ENCODE data around the gene JSRP1.

JSRP1 gene

DNA sequence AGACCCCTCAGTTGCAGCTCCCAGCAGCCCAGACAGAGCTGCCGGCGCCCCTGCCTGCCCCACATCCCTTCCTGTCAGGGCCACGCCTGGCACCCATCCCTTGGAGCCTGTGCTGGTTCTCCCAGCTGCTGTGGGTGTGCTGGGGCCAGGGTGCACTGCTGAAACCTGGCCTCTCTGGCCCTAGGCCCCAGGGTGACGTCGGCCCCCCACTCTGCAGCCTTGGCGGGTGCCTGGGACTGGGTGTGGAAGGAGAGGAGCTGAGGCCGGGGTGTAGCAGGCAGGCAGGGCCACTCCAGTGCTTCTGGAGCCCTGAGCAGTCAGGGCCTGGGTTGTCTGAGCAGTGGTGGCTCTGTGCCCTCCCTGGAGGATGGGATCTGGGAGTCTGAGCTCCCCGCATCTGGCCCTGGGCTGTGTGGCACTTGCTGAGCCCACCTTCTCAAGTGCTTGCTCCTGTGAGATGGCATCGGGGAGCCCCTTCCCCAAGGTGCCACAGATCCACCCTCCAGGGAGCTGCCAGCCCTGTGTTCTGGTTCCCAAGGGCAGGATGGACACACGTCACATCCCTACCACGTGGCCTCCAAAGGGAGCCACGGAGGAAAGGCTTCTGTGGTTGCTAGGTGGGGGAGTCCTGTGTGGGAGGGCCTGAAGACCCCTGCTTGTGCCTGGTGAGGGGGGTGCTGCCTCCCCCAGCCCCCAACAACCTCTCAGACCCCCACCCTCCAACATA, 25.2 kb downstream of the JSRP1 start:
- DNase-seq = no peak

DNA sequence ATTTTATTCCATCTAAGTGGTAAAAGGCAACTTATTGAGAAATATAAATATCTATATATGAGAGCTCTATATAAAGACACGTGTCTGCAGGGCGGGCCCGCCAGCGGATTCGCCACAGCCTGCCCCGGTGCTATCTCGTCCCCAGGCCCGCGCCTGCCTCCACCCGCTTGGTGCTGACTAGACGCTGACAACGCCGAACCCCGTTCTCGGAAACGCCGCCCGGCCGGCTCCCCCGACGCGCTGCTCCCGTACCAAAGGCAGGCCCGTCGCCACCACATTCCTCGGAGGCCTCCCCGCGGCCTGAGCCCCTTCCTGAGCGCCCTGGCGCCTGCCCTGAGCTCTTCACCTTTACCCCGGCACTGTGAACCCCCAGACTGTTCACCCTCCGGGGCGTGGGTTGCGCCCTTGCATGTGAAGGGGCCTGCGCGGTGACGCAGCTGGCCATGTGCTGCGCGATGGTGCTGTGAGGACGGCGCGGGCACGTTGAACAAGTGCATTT, 26.1 kb downstream of the JSRP1 start:
- no peak for DNase-seq

DNA sequence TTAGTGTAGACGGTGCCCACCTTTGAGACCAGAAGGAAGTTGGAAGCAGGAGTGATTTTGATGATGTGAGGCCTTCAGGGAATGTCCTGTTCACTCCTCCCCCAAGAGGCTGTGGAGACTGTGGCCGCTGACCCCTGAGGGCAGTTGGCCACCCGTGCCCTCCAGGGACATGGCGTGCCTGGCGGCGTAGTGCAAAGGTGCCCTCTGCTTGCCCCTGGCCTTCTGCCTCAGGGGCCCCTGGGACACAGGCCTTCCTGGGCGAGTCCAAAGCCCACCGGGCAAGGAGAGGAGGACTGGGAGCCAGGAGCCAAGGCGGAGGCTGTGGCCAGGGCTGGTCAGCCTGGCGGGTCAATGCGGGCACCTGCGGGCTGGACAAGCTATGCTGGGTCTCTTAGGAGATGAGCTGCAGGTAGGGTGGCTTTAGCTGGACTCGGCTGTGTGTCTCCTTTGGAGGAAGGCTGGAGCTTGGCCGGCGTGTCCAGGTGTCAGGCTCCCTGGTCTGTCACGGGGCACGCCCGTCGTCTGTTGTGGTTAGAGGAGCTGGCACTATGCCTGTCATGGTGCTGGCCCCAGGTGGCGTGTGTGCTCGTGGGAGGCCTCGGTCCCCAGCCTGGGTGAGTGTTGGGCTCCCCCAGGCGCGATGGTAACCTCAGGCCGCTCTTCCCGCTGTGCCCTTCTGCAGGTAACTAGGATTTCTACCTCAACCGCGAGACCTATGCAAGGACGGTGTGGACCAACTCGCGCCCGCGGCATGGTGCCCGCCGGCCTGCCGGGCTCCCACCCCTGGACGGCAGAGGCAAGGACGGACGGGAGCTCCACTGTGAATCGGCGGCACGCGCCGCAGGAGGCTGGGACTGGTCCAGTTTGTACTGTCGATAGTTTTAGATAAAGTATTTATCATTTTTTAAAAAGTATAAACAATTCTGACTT, 26.8 kb downstream of the JSRP1 start:
- DNase-seq = no peak

- no peak for DNase-seq
Observed at GRCh38 chr19:2228157-2229030, 27.8 kb downstream of the JSRP1 start.

DNA sequence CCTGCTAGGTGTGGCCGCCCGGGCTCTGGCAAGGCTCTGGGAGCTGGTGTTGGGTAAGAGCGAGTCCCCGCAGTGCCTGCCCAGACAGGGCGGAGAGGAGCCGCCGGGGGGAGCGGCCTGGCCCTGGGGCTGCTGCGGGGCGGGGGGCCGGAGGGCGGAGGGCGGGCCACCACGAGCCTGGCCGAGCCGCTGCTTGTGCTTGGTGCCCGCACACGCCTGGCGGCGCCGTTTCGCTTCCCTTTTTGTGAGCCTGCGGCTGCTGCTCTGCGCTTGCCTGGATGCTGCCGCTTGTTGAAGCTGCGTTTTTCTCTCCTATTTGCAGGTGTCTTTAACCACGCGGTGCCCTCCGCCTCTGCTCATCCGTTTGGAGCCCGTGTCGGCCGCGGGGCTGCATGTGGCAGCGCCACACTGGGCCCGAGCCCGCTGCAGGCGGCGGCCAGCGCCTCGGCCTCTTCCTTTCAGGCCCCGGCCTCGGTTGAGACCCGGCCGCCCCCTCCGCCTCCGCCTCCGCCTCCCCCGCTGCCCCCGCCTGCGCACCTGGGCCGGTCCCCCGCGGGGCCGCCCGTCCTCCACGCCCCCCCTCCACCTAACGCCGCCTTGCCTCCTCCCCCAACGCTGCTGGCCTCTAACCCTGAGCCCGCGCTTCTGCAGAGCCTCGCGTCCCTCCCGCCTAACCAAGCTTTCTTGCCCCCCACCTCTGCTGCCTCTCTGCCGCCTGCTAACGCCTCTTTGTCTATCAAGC, 28.6 kb downstream of the JSRP1 start:
- DNase-seq = no peak

DNA sequence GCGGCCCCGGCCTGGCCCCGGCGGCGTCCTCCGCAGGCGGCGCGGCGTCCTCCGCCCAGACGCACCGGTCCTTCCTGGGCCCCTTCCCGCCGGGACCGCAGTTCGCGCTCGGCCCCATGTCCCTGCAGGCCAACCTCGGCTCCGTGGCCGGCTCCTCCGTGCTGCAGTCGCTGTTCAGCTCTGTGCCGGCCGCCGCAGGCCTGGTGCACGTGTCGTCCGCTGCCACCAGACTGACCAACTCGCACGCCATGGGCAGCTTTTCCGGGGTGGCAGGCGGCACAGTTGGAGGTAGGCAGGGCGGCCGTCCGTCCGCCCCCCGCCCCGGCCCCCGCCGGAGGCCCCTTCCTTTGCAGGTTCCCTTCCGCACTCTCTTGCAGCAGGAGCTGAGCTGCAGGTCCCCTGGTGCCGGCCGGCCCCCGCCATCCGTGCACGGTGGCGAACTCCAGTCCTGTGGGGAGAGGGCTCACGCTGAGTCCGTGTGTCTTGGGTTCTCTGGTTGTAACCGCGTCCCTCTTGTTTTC, 29.3 kb downstream of the JSRP1 start:
- DNase-seq = no peak

GRCh38 chr19:2226051-2226839, 30.0 kb downstream of the JSRP1 start:
- DNase-seq = no peak

DNA sequence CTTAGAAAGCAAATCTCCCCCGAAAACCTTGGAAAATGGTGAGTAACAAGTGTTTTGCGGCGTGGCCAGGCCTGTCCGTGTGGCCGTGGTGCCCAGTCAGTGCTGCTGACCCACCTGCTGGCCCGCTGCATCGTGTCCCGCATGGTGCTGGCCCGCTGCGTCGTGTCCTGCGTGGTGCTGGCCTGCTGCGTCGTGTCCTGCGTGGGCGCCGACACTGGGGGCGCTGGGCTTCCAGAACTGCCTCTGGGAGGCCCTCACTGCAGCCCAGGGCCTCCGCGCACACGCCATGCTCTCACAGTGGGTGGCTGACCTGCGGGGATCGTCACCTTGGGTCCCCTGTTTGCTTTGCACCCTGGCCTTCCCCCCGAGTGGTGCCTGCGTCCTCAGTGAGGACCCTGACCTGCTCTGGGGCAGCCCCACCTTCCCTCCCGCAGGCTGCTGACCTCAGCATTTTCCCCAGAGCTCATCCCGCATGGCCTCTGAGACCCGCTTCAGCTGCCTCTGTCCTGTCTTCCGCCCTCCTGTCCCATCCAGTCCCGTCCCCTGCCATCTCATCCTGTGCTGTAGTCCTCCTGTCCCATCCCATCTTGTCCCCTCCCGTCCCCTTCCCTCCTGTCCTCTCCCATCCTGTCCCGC, 30.7 kb downstream of the JSRP1 start:
- no peak for DNase-seq

DNA sequence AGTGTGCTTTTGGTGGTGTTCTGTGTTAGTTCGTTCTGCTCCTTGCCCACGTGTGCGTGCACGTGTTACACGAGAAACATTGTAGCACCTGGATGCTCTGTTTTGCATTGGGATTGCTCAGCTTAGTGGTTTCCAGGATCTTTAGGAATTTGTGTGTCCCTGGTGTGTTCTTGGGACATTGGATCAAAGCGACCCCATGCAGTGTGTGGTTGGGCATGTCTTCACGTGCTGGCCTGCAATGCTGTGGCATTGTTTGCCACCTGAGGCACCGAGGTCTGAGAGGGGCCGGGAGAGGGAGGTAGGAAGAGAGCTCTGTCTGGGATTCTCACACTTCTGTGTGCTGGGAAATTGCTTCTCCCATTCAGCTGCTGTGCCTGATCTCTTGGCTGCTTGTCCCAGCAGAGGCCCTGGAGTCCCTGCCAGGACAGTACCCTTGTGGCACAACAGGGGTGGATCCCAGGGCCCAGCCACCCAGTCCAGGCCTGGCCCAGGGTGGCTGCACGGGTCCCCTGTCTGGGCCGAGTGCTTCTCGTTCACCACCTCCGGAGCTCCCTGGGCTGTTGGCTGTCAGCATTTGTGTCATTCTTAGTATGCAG, 31.4 kb downstream of the JSRP1 start:
- DNase-seq = no peak

DNA sequence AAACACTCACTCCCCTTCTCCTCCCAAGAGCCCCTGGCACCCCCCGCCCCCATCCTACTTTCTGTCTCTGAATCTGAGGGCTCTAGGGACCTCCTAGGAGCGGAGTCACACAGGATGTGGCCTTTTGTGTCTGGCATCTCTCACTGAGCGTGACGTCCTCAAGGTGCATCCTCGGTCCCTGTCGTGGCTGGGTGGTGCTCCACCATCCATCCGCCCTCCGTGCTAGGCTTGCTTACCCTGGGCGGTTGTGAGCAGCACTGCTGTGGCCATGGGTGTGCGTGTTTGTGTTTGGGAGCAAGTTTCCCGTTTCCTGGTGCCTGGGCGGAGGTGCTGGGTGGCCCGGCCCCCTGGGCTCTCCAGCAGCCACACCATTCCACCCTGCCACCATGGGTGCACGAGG, 32.3 kb downstream of the JSRP1 start:
- no peak for DNase-seq

GRCh38 chr19:2223391-2223790, 32.8 kb downstream of the JSRP1 start:
- DNase-seq = no peak

DNA sequence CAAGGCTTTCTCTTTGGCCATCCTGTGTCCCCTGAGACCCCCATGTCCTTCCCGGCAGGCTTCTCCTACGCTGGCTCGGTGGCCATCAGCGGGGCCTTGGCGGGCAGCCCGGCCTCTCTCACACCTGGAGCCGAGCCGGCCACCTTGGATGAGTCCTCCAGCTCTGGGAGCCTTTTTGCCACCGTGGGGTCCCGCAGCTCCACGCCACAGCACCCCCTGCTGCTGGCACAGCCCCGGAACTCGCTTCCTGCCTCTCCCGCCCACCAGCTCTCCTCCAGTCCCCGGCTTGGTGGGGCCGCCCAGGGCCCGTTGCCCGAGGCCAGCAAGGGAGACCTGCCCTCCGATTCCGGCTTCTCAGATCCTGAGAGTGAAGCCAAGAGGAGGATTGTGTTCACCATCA, 34.3 kb downstream of the JSRP1 start:
- no peak for DNase-seq

DNA sequence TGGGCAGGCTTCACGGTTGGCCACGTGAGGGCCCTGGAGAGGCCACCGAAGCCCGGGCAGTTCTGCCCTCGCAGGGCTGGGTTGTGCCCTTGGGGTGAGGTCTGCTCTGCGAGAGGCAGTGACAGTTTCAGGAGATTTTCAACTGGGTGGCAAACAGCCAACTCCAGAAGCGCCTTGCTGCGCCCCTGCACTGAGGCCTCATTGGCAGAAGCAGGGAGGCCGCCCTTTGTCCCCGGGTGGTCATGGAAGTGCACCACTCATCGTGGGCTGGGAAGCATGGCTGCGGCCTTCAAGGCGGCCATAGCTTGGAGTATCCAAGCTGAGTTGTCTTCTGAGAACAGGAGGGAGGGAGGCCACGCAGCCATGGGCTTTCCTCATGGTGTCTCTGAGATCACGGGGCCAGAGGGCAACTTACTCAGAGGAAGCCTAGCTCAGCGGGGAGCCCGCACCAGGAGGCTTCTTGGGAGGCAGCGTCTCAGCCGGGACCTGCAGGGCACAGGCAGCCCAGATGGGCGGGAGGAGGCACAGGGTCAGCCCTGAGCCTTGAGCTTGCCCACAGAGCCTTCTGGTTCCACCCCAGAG, 34.9 kb downstream of the JSRP1 start:
- no peak for DNase-seq

DNA sequence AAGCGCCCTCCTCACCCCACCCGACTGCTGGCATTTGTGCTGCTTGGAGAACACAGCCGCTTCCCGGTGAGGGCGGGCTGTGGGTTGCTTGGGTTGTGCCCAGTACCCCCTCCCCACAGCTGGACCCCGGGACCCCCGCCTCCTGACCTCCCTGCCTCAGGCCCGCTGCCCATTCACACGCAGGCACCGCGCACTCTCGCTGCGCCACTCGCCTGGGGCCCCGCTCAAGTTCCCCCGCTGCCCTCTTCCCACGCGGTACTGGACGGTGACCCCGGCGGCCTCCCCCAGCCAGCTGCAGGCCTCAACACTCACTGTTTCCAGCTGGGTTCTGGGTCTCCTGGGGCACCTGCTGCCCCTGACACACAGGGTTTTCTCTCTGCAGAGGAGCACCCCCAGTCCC, 36.5 kb downstream of the JSRP1 start:
- no peak for DNase-seq

DNA sequence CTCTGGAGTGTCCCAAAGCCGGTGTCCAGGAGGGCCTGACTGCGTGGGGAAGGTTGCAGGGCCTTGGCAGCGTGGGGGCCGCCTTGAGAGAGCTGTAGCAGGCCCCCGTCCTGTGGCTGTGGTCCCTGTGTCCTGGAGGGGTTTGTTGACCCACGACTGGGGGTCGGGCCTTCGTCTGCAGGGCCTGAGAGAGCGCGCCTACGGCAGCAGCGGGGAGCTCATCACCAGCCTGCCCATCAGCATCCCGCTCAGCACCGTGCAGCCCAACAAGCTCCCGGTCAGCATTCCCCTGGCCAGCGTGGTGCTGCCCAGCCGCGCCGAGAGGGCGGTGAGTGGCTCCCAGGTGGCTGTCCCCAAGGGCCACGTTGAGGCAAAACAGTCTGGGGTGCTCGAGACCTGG, 38.6 kb downstream of the JSRP1 start:
- no peak for DNase-seq

DNA sequence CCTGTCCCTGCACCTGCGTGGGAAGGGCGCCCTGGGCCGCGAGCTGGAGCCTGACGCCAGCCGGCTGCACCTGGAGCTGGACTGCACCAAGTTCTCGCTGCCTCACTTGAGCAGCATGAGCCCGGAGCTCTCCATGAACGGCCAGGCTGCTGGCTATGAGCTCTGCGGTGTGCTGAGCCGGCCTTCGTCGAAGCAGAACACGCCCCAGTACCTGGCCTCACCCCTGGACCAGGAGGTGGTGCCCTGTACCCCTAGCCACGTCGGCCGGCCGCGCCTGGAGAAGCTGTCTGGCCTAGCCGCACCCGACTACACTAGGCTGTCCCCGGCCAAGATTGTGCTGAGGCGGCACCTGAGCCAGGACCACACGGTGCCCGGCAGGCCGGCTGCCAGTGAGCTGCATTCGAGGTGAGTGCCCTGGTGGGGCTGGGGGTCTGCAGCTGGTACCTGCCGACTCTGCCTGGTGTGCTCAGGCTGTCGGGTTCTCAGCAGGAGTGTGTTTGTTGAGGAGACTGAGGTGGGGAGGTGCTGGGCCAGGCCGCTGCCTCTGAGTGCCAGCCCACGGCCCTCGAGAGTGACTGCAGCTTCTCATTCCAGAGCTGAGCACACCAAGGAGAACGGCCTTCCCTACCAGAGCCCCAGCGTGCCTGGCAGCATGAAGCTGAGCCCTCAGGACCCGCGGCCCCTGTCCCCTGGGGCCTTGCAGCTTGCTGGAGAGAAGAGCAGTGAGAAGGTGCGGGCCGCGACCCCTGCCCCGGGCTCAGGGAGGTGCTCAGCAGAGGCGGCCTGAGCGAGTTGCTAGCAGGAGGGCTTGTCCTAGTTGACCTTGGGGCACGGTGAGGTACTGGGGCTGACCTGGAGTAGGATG, 39.6 kb downstream of the JSRP1 start:
- DNase-seq = no peak

GRCh38 chr19:2215281-2215751, 40.9 kb downstream of the JSRP1 start:
- DNase-seq = no peak

DNA sequence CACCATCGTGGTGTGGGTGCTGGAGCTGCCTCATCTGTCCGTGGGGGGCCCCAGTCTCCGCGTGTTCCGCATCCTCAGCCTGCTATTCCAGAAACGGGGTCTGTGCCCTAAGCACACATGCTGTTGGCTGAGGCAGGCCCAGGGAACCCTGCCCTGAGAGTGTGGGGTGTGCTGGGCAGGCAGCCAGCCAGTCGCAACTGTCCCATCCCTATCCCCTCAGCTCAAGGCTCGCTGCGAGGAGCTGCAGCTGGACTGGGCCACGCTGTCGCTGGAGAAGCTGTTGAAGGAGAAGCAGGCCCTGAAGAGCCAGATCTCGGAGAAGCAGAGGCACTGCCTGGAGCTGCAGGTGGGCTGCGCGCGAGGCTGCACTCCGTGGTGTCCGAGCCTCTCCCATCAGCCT, 42.0 kb downstream of the JSRP1 start:
- no peak for DNase-seq

GRCh38 chr19:2213799-2214198, 42.4 kb downstream of the JSRP1 start:
- no peak for DNase-seq

Data from NCI-H146 (cell line).